SK-N-MC (cell line): ENCODE measurements around the gene SLC12A8.

Source experiments
- EZH2 ChIP-seq: fragments of 200-600 bp; sonication (generic); IDR thresholded peaks from one replicate; pipeline ENCODE4 v1.6.1; 2017; ENCODE audit warnings: antibody characterized with exemption
- FOXP2 ChIP-seq: optimal IDR thresholded peaks from 2 replicates; pipeline ENCODE3; 2011; ENCODE audit warnings: mild to moderate bottlenecking, moderate library complexity; ENCODE audit not compliant: insufficient read depth; ENCODE audit errors: extremely low read length, control extremely low read depth
- POLR2AphosphoS5 ChIP-seq: IDR thresholded peaks from 2 replicates; pipeline ENCODE4 v1.6.1; 2012; ENCODE audit warnings: mild to moderate bottlenecking, low read depth, low read length, borderline replicate concordance

DNA sequence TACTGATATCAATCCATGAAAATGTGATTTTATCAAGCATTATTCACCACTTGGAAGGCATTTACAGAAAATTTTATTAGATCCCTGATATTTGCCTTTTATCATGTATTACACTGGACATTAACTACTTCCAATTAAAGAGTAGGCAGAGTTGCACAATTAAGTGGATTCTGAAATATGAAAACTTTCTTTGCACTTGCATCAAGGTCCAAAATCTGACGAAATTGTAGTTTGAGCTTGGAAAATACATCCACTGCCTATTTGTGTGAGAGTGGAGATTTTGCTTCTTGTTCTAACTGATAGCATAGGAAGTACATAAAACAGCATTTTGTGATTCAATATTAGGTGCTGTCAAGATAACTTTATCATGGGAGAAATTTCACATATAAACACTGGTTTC lies 49.6 kb upstream of the SLC12A8 start:
- TF ChIP-seq EZH2 (no peak), POLR2AphosphoS5 (no peak), FOXP2 (no peak)
